ENCODE results near the gene LARP4B. TPM values are rescaled to one million over a fixed set of nuclear protein-coding genes. Genes with fewer than 3 reads are reported as not detected.
"Not testable (repeated sequence)": the region's sequence is repeated elsewhere in the genome, so short reads cannot be mapped to it uniquely, and the experiment has no call there.

Gene LARP4B
- total RNA-seq, 4 donors from 2014 or later: 68.6 to 113 (median 87.4) TPM

GRCh38 chr10:934746-935406, 3.4 kb upstream of the LARP4B start:
- Histone ChIP-seq H3K27me3 (no peaks in the 10 kb centered on the region), H3K4me1 (peaks cover 9% of the 10 kb centered on the region in 2 donors), H3K36me3 (no peaks in the 10 kb centered on the region), H3K9me3 (no peaks in the 10 kb centered on the region), H3K4me3 (replicated peaks in 1 of 3) (no peak overlapping the region), H3K27ac (no peak overlapping the region)
- intact Hi-C loops (cut with DNase I): loop anchor here (5.0 to 10.0 kb wide), 2 partner anchors 52 to 240 kb away; partner anchors contain the start of gene GTPBP4
- 69 to 80% methylated on average over 15 of the region's 15 CpGs for WGBS, 2 donors
- no peak for TF ChIP-seq POLR2A (IDR thresholded peaks at IDR 0.05)
- TF ChIP-seq, protein P1, sequence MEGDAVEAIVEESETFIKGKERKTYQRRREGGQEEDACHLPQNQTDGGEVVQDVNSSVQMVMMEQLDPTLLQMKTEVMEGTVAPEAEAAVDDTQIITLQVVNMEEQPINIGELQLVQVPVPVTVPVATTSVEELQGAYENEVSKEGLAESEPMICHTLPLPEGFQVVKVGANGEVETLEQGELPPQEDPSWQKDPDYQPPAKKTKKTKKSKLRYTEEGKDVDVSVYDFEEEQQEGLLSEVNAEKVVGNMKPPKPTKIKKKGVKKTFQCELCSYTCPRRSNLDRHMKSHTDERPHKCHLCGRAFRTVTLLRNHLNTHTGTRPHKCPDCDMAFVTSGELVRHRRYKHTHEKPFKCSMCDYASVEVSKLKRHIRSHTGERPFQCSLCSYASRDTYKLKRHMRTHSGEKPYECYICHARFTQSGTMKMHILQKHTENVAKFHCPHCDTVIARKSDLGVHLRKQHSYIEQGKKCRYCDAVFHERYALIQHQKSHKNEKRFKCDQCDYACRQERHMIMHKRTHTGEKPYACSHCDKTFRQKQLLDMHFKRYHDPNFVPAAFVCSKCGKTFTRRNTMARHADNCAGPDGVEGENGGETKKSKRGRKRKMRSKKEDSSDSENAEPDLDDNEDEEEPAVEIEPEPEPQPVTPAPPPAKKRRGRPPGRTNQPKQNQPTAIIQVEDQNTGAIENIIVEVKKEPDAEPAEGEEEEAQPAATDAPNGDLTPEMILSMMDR (IDR thresholded peaks at IDR 0.05): no peak
- no peak for DNase-seq

- not testable (repeated sequence) for H3K9me3 ChIP-seq; H3K4me3 ChIP-seq (replicated peaks in 1 of 3); H3K36me3 ChIP-seq; H3K27ac ChIP-seq; H3K27me3 ChIP-seq; DNase-seq
- intact Hi-C loops (cut with DNase I): loop anchor here (5.0 to 10.0 kb wide), 2 partner anchors 53 to 239 kb away; partner anchors contain the start of gene GTPBP4
- H3K4me1 ChIP-seq: peaks cover 16% of the 10 kb centered on the region in 2 donors
- 82 to 96% methylated on average over 6 of the region's 6 CpGs for WGBS, 2 donors
These were observed 2.7 kb upstream of the LARP4B start for GRCh38 chr10:934165-934564.

DNA sequence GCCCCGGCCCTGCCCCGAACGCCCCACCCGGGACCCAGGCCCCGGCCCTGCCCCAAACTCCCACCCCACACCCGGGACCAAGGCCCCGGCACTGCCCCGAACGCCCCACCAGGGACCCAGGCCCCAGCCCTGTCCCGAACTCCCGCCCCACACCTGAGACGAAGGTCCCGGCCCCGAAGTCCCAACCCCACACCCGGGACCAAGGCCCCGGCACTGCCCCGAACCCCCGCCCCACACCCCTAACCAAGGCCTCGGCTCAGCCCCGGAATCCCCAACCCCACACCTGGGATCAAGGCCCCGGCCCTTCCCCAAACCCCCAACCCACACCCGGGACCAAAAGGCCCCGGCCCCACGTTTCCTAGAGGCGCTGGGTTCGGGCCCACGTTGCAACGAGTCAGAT, 1.1 kb upstream of the LARP4B start:
- H3K36me3 ChIP-seq: no peaks in the 10 kb centered on the region
- H3K27ac ChIP-seq: peak overlapping the region in 2 of 3 donors; percentile 94 to 96
- H3K9me3 ChIP-seq: no peaks in the 10 kb centered on the region
- WGBS, 2 donors: 91 to 92% methylated on average over 2 to 11 of the region's 28 CpGs
- H3K4me1 ChIP-seq: peaks cover 20 to 30% of the 10 kb centered on the region in 2 donors
- H3K4me3 ChIP-seq (replicated peaks in 1 of 3): peak overlapping the region in 1 of 3 donors; percentile 66
- TF ChIP-seq POLR2A (IDR thresholded peaks at IDR 0.05): no peak
- TF ChIP-seq, protein P1 (IDR thresholded peaks at IDR 0.05): no peak
- peak in 1 of 2 donors; percentile 8 for DNase-seq
- H3K27me3 ChIP-seq: no peaks in the 10 kb centered on the region
- intact Hi-C loops (cut with DNase I): loop anchor here (5.0 to 10.0 kb wide), 2 partner anchors 55 to 238 kb away; partner anchors contain the start of gene GTPBP4

DNA sequence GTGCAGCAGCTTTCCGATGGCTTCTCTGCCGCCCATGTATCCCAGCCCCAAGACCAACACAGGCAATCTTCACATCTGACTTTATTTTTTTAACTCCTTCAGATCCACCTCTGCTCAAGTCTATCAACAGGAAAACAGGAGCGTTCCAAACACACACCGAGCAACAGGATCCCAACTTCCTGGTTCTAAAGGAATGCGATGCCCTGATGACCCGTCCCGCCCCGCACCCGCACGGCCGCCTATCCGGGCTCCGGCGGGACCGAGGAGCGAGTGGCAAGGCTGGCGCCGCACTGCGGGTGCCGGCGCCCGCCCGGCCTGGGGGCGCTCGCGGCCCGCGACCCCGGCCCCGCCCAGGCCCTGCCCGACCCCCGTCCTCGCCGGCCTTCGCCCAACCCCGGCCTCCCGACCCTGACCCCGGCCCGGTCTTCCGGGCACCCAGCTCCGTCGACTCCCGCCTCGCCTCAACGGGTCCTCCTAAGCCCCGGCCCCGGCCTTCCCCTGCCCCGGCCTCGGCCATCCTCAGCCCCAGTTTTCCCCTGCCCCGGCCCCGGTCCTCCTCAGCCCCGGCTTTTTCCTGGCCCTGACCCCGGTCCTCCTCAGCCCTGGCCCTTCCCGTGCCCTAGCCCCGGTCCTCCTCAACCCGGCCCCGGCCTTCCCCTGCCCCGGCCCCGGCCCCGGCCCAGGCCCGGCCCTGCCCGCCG, 730 bp downstream of the LARP4B start:
- intact Hi-C loops (cut with DNase I): loop anchor here (5.0 to 10.0 kb wide), 2 partner anchors 57 to 236 kb away; partner anchors contain the start of gene GTPBP4
- Histone ChIP-seq H3K9me3 (no peaks in the 10 kb centered on the region), H3K27ac (peak overlapping the region; percentile 73 to 84 (median 78)), H3K4me1 (peaks cover 32 to 40% of the 10 kb centered on the region in 2 donors), H3K27me3 (no peaks in the 10 kb centered on the region), H3K4me3 (replicated peaks in 1 of 3) (peak overlapping the region in 2 of 3 donors; percentile 60 to 84), H3K36me3 (no peaks in the 10 kb centered on the region)
- peak in 1 of 2 donors; percentile 37 for TF ChIP-seq POLR2A (IDR thresholded peaks at IDR 0.05)
- TF ChIP-seq, protein P1 (IDR thresholded peaks at IDR 0.05): no peak
- peak; percentile 51 to 62 for DNase-seq
- 0 to 1% methylated on average over 8 to 26 of the region's 63 CpGs for whole genome bisulfite sequencing, 2 donors

- DNase-seq: no peak
- H3K36me3 ChIP-seq: no peaks in the 10 kb centered on the region
- H3K4me3 ChIP-seq (replicated peaks in 1 of 3): peak overlapping the region in 2 of 3 donors; percentile 57 to 84
- no peaks in the 10 kb centered on the region for H3K27me3 ChIP-seq
- intact Hi-C loops (cut with DNase I): loop anchor here (5.0 to 10.0 kb wide), 3 partner anchors 57 to 235 kb away; partner anchors contain the start of gene GTPBP4
- H3K9me3 ChIP-seq: no peaks in the 10 kb centered on the region
- H3K27ac ChIP-seq: peak overlapping the region; percentile 12 to 84 (median 78)
- WGBS, 2 donors: 4% methylated on average over 14 of the region's 14 CpGs
- peaks cover 32 to 40% of the 10 kb centered on the region in 2 donors for H3K4me1 ChIP-seq
- TF ChIP-seq POLR2A (IDR thresholded peaks at IDR 0.05): no peak
- TF ChIP-seq, protein P1 (IDR thresholded peaks at IDR 0.05): no peak
These were observed 1.4 kb downstream of the LARP4B start for GRCh38 chr10:929960-930624.
